HepG2 (cell line): ENCODE data around the gene MCFD2. TPM values are rescaled to one million over a fixed set of nuclear protein-coding genes. Genes with fewer than 3 reads are reported as not detected.

ENCODE experiments used
- ATAC-seq: fragments of 200-7000 bp; cut with Tn5 transposase; 3 replicates; pipeline ENCODE4 v1.9.1; 2020; ENCODE audit warnings: mild to moderate bottlenecking, moderate library complexity
- BruUV-seq: library from RNA; stranded (reverse); fragments of 400-500 nt; replicated peaks from 2 replicates; lab custom pipeline; 2021; lab: Mats Ljungman, UMichigan
- CTCF ChIA-PET: fragments of 300-600 bp; formaldehyde crosslinking; extraction: SDS; loops from one replicate; lab custom pipeline; 2021; ENCODE audit warnings: low total read pairs, inconsistent platforms, low intra/inter-chr PET ratio; lab: Yijun Ruan, JAX
- POLR2A ChIA-PET: fragments of 350-600 bp; sonication (Branson Sonifier 250); formaldehyde crosslinking; loops from one replicate; lab custom pipeline; 2020; ENCODE audit warnings: antibody characterized with exemption, inconsistent platforms; lab: Yijun Ruan, JAX
- DNase-seq: peaks from one replicate; pipeline ENCODE4 v3.0.0-alpha.2; 2015; ENCODE audit warnings: low spot score
- FAIRE-seq: peaks from 3 replicates; lab custom pipeline; 2011; peaks lifted over from hg19 to GRCh38; lab: Jason Lieb, UNC
- H2AFZ ChIP-seq: one replicate; pipeline ENCODE4 v1.6.1; 2011; ENCODE audit warnings: low read length, inconsistent platforms
- H3K27ac ChIP-seq: fragments of 300-600 bp; 3 replicates; pipeline ENCODE4 v1.8.0; 2011; ENCODE audit warnings: mixed run types, mild to moderate bottlenecking, mixed read lengths, low read length, inconsistent platforms; ENCODE audit not compliant: insufficient read depth; ENCODE audit errors: extremely low read length
- H3K27me3 ChIP-seq, 2 experiments: fragments of 200-600 bp in 1 of 2; 2 replicates in 1 of 2; 3 replicates in 1 of 2; pipeline versions ENCODE4 v1.6.0 to v1.8.0; 2011; ENCODE audit warnings: low read length in 2 of 2, mild to moderate bottlenecking in 2 of 2, moderate library complexity in 2 of 2, inconsistent platforms in 1 of 2; ENCODE audit not compliant: insufficient read depth in 2 of 2, control insufficient read depth in 1 of 2
- H3K36me3 ChIP-seq, 2 experiments: fragments of 200-600 bp in 1 of 2; replicated peaks in 1 of 2; 2 replicates in 1 of 2; 3 replicates in 1 of 2; pipeline versions ENCODE4 v1.5.1 to v1.8.0; 2011; ENCODE audit warnings: low read length in 2 of 2, inconsistent platforms in 1 of 2; ENCODE audit not compliant: insufficient read depth in 2 of 2, control insufficient read depth in 1 of 2
- H3K4me1 ChIP-seq: 2 replicates; pipeline ENCODE4 v1.5.1; 2012; ENCODE audit warnings: low read length, inconsistent platforms; ENCODE audit not compliant: insufficient read depth
- H3K4me2 ChIP-seq: 2 replicates; pipeline ENCODE4 v1.6.0; 2011; ENCODE audit warnings: low read depth, low read length, inconsistent platforms
- H3K4me3 ChIP-seq, 3 experiments: fragments of 200-600 bp in 1 of 3; sonication (generic), shearing (Covaris generic) in 1 of 3; replicated peaks in 1 of 3; 2 replicates each; pipeline ENCODE4 v1.5.1; 2011 to 2016; ENCODE audit warnings: low read length in 3 of 3, inconsistent platforms in 2 of 3, low read depth in 2 of 3, mild to moderate bottlenecking in 2 of 3, control low read depth in 1 of 3, mixed read lengths in 1 of 3; ENCODE audit not compliant: insufficient read depth in 1 of 3
- H3K79me2 ChIP-seq: one replicate; pipeline ENCODE4 v1.6.1; 2011; ENCODE audit warnings: low read length, inconsistent platforms; ENCODE audit not compliant: insufficient read depth
- H3K9ac ChIP-seq: 2 replicates; pipeline ENCODE4 v1.6.0; 2011; ENCODE audit warnings: mild to moderate bottlenecking, low read depth, low read length, inconsistent platforms; ENCODE audit not compliant: insufficient read depth
- H3K9me3 ChIP-seq: 2 replicates; pipeline ENCODE4 v1.5.1; 2012; ENCODE audit warnings: mild to moderate bottlenecking, low read length
- H4K20me1 ChIP-seq: 2 replicates; pipeline ENCODE4 v1.6.0; 2011; ENCODE audit warnings: inconsistent platforms, mild to moderate bottlenecking, low read length, moderate library complexity; ENCODE audit not compliant: insufficient read depth
- CBX5 ChIP-seq: sonication (generic); formaldehyde crosslinking; IDR thresholded peaks from 2 replicates; pipeline ENCODE4 v1.4.0; 2020; ENCODE audit warnings: missing genetic modification reagents, borderline replicate concordance
- ESRRA ChIP-seq: sonication (generic); formaldehyde crosslinking; IDR thresholded peaks from 2 replicates; pipeline ENCODE4 v1.5.1; 2020; ENCODE audit warnings: mild to moderate bottlenecking, low read depth, missing genetic modification reagents
- PPARG ChIP-seq: conservative IDR thresholded peaks from 2 replicates; pipeline ENCODE4 v1.6.1; 2016; ENCODE audit warnings: missing biosample characterization, missing genetic modification reagents
- RFXAP ChIP-seq: sonication (generic); formaldehyde crosslinking; IDR thresholded peaks from 2 replicates; pipeline ENCODE4 v1.4.0; 2020; ENCODE audit warnings: missing genetic modification reagents, borderline replicate concordance
- SIX4 ChIP-seq: sonication (generic); formaldehyde crosslinking; IDR thresholded peaks from 2 replicates; pipeline ENCODE4 v1.4.0; 2020; ENCODE audit warnings: missing genetic modification reagents
- SMC3 ChIP-seq: IDR thresholded peaks from 2 replicates; pipeline ENCODE4 v1.6.1; 2011; ENCODE audit warnings: low read length, improper control_type of control experiment
- SOX6 ChIP-seq, 2 experiments: fragments of 450-650 bp in 1 of 2; sonication (generic) in 1 of 2; formaldehyde crosslinking in 1 of 2; IDR thresholded peaks; 2 replicates each; pipeline versions ENCODE4 v1.4.0 to v1.6.1; 2017 to 2020; ENCODE audit warnings: antibody characterized with exemption in 1 of 2, mild to moderate bottlenecking in 1 of 2, missing genetic modification reagents in 1 of 2
- TCF12 ChIP-seq, 2 experiments: fragments of 450-650 bp in 1 of 2; sonication (generic) in 1 of 2; formaldehyde crosslinking in 1 of 2; IDR thresholded peaks; 2 replicates each; pipeline versions ENCODE4 v1.6.1 to v1.8.0; 2017 to 2022; ENCODE audit warnings: antibody characterized with exemption in 1 of 2, mild to moderate bottlenecking in 1 of 2, missing genetic modification reagents in 1 of 2, moderate library complexity in 1 of 2
- TEAD3 ChIP-seq: optimal IDR thresholded peaks from 2 replicates; pipeline ENCODE3; 2016; ENCODE audit warnings: borderline replicate concordance
- ZNF230 ChIP-seq: sonication (generic); formaldehyde crosslinking; IDR thresholded peaks from 2 replicates; pipeline ENCODE4 v1.4.0; 2020; ENCODE audit warnings: mild to moderate bottlenecking, missing genetic modification reagents
- ZNF44 ChIP-seq: sonication (generic); formaldehyde crosslinking; IDR thresholded peaks from 2 replicates; pipeline ENCODE4 v1.5.1; 2020; ENCODE audit warnings: mild to moderate bottlenecking, missing genetic modification reagents
- ZNF710 ChIP-seq: sonication (generic); formaldehyde crosslinking; IDR thresholded peaks from 2 replicates; pipeline ENCODE4 v1.5.0; 2020; ENCODE audit warnings: mild to moderate bottlenecking, missing genetic modification reagents, borderline replicate concordance
- WGBS: methylation state at CpG from one replicate; pipeline ENCODE4 v1.1.6; 2017; ENCODE audit warnings: low lambda C conversion rate; 5-methylcytosine and 5-hydroxymethylcytosine counted together
- in situ Hi-C: cut with HindIII; loops from 2 replicates; pipeline ENCODE4 v1.10.0; 2017; ENCODE audit warnings: low pct_unique_long_range_greater_than_20kb; ENCODE audit not compliant: extremely low pct_ligation_motif_present
- intact Hi-C: fragments of 100-400 bp; cut with micrococcal nuclease; formaldehyde crosslinking; loops from one replicate; pipeline ENCODE4 v1.10.0; 2022; ENCODE audit not compliant: unreplicated experiment
- polyA plus RNA-seq, 8 experiments: library from polyadenylated mRNA; depleted of rRNA in 3 of 8; stranded (reverse) in 7 of 8; unstranded in 1 of 8; fragments of >200 nt; fragmentation: Illumina TruSeq in 4 of 8; extraction: Trizol in 4 of 8; gene quantifications; 2 replicates each; pipeline versions ENCODE4 v1.2.1 to v1.2.3, GENCODE V29; 2011 to 2016; ENCODE audit warnings: low read depth in 4 of 8, missing spikeins in 1 of 8, mixed read lengths in 1 of 8; ENCODE audit not compliant: insufficient read depth in 1 of 8
- total RNA-seq, 5 experiments: library from RNA; depleted of rRNA; stranded (reverse); fragments of >200 nt; fragmentation: Illumina TruSeq; extraction: Trizol; gene quantifications; 2 replicates each; pipeline ENCODE4 v1.2.3, GENCODE V29; 2016; ENCODE audit warnings: low read depth in 1 of 5

The MCFD2 gene
- total and polyA plus RNA-seq, 2 of the 13 experiments (the other 11 are each of a cell fraction or from before 2014, with no cell fraction given) = 183 to 232 TPM

- Histone ChIP-seq H3K36me3 (no peaks in the 10 kb centered on the region), H3K9me3 (no peaks in the 10 kb centered on the region), H3K27me3 (peaks cover 5 to 19% of the 10 kb centered on the region in 2 experiments; a peak in 3 of 5 replicates), H3K4me3 (no peak overlapping the region), H3K27ac (no peak overlapping the region), H2AFZ (no peak overlapping the region), H3K4me1 (peaks cover 49% of the 10 kb centered on the region), H3K9ac (no peak overlapping the region), H4K20me1 (no peaks in the 10 kb centered on the region), H3K4me2 (peak overlapping the region; percentile 46), H3K79me2 (no peaks in the 10 kb centered on the region)
- BruUV-seq = no TSS peak
- intact Hi-C loops = no loop called here
- whole genome bisulfite sequencing = 17% methylated on average over 11 of the region's 11 CpGs
- in situ Hi-C loops = no loop called here
- ATAC-seq (peak; percentile 60), FAIRE-seq (peak; percentile 84), DNase-seq (peak; percentile 67)
- CTCF ChIA-PET = no interaction called here
- POLR2A ChIA-PET = interaction anchor here (0.9 to 1.4 kb wide), 2 partner anchors 10 to 15 kb away, joined by 3 to 5 read pairs; no protein-coding TSS in a partner anchor
- TF ChIP-seq TEAD3 (CRISPR knock-in tag) = peak; percentile 15
- no peak for TF ChIP-seq RFXAP (CRISPR knock-in tag)
- peak; percentile 26; the same call in 1 of the 2 replicates for TF ChIP-seq SMC3
- TF ChIP-seq ZNF230 (CRISPR knock-in tag) = no peak
- TF ChIP-seq SIX4 (CRISPR knock-in tag) = no peak
- TF ChIP-seq CBX5 (CRISPR knock-in tag) = peak; percentile 59; the same call in 1 of the 2 replicates
- peak; percentile 52; the same call in 1 of the 2 replicates for TF ChIP-seq ESRRA (CRISPR knock-in tag)
- 0 out of 2 replicates have a peak, but pooled peaks have one; percentile 57 for TF ChIP-seq ZNF44 (CRISPR knock-in tag)
- no peak for TF ChIP-seq TCF12 (IDR thresholded peaks at IDR 0.05)
- TF ChIP-seq TCF12 (CRISPR knock-in tag; IDR thresholded peaks at IDR 0.05) = no peak
- TF ChIP-seq PPARG (CRISPR knock-in tag) = 0 out of 2 replicates have a peak, but pooled peaks have one; percentile 9
- no peak for TF ChIP-seq SOX6 (IDR thresholded peaks at IDR 0.05)
- peak; percentile 69 for TF ChIP-seq SOX6 (CRISPR knock-in tag; IDR thresholded peaks at IDR 0.05)
- peak; percentile 53; the same call in 1 of the 2 replicates for TF ChIP-seq ZNF710 (CRISPR knock-in tag)
These were observed 38.7 kb downstream of the MCFD2 start for GRCh38 chr2:46876741-46877384.
